ENCODE data around the gene LTB. TPM values are rescaled to one million over a fixed set of nuclear protein-coding genes. Genes with fewer than 3 reads are reported as not detected.

LTB gene
- total and polyA plus RNA-seq, 2 donors (not counting 3 experiments of a cell fraction or from before 2014, with no cell fraction given) = 1.2 to 2.1 TPM

DNA sequence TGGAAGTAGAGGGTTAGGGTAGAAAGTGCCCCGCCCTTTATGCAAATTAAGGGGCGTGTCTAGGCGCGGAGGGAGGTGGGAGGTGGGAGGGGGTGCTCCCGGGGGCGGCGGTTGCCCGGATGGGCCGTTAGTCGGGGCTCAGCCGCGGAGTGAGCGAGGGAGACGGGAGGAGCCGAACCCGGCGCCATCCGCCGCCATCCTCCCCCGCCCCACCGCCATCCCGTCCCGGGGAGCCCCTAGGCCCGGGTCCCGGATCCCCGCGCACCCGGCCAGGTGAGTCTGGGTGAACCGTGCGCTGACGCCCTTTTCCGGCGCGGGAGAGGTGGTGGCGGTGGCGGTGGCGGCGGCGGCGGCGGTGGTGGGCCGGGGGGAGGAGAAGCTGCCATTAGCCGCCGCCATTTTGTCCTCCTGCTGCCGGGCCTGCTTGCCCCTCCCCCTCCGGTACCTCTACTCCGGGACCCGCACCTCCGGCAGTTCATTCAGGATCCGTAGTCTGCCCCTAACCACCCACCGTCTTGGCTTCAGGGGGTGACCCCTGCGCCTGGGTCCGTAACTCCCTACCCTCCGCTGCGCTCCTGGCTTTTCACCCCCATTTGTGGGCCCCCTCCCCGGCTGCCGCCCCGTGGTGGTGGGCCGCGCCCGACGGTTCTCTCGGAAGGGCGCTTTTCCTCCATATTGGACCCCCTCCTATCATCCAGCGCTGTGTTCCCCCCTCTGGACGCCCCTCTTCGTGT, 38.5 kb upstream of the LTB start, which contains the start of gene PRRC2A:
Gene PRRC2A, plus strand, starts transcription at position 130 of the 734 bp plus-strand sequence. CDS start 2,075 bp downstream, outside the sequence.
- H3K27me3 ChIP-seq (ENCODE audit: control insufficient read depth in 2 of 2, insufficient read depth in 2 of 2, low read length in 2 of 2) = no peaks in the 10 kb centered on the region
- peaks cover 48% of the 10 kb centered on the region for H3K79me2 ChIP-seq (ENCODE audit: control insufficient read depth, insufficient read depth, low read length)
- H2AFZ ChIP-seq (ENCODE audit: low read depth, low read length) = peak within 1 kb of the TSS; percentile 65
- no peaks in the 10 kb centered on the region for H4K20me1 ChIP-seq (replicated peaks; ENCODE audit: control insufficient read depth, extremely low read depth, insufficient read depth, low read length)
- FAIRE-seq (peak; percentile 38), DNase-seq (ENCODE audit: low read depth, low spot score) (no peak)
- H3K27ac ChIP-seq (ENCODE audit: insufficient read depth, low read depth, low read length) = peak within 1 kb of the TSS; percentile 95
- peaks cover 13% of the 10 kb centered on the region for H3K4me1 ChIP-seq (ENCODE audit: control insufficient read depth, extremely low read depth, insufficient read depth, low read length)
- ChIA-PET CTCF (interaction anchor here (0.9 to 3.9 kb wide), 4 partner anchors 19 to 70 kb away, joined by 3 to 18 read pairs (median 4); partner anchors contain the start of gene BAG6), POLR2A (interaction anchor here (1.1 to 2.2 kb wide), 4 partner anchors 13 to 78 kb away, joined by 3 to 4 read pairs (median 3); partner anchors contain the start of gene C6orf47)
- H3K9me1 ChIP-seq (replicated peaks; ENCODE audit: control insufficient read depth, extremely low read depth, insufficient read depth, low read length) = no peaks in the 10 kb centered on the region
- intact Hi-C loops (cut with micrococcal nuclease) (loop anchor here (1.0 to 5.0 kb wide), 10 partner anchors 32 to 243 kb away; partner anchors contain the start of genes ABHD16A, BAG6, DDX39B and HSPA1B), dilution Hi-C loops (cut with MboI; ENCODE audit: extremely low pct_ligation_motif_present, low sequenced_read_pairs) (no loop called here)
- peak within 1 kb of the TSS; percentile 80 to 99 (median 95) for H3K4me3 ChIP-seq (replicated peaks in 1 of 3; ENCODE audit: insufficient read depth in 1 of 3, low read depth in 1 of 3, low read length in 3 of 3)
- TF ChIP-seq GATA2 (IDR thresholded peaks at IDR 0.05; ENCODE audit: insufficient read depth, insufficient read length, low read depth, low read length) (no peak), POLR2A (IDR thresholded peaks at IDR 0.05; ENCODE audit: low read depth, low read length) (peak; percentile 86), POLR2AphosphoS5 (IDR thresholded peaks at IDR 0.05; ENCODE audit: insufficient read depth, low read depth, low read length) (peak; percentile 78), MYC (IDR thresholded peaks at IDR 0.05; ENCODE audit: low read depth, low read length) (peak; percentile 32)
- H3K9me3 ChIP-seq (replicated peaks; ENCODE audit: control insufficient read depth, insufficient read depth, low read length) = no peaks in the 10 kb centered on the region
- BruUV-seq (replicated peaks) = no TSS peak
- H3K36me3 ChIP-seq (ENCODE audit: control insufficient read depth in 2 of 2, extremely low read depth in 1 of 2, insufficient read depth in 2 of 2, low read length in 2 of 2) = peaks cover 15 to 21% of the 10 kb centered on the region in 2 experiments
- H3K9ac ChIP-seq (replicated peaks; ENCODE audit: extremely low read depth, insufficient read depth, low read length) = peak within 1 kb of the TSS; percentile 99
- peak within 1 kb of the TSS; percentile 92 for H3K4me2 ChIP-seq (ENCODE audit: insufficient read depth, low read length)
